Fibroblast of skin of abdomen (primary cell): ENCODE data around the gene TCOF1.

Source experiments
- DNase-seq: peaks from one replicate; pipeline ENCODE4 v3.0.0-alpha.2; 2013

TCOF1 gene

GRCh38 chr5:150434464-150434863, 77.0 kb downstream of the TCOF1 start:
- peak; percentile 88 for DNase-seq

- DNase-seq: peak; percentile 82
Observed at GRCh38 chr5:150436141-150436680, 78.7 kb downstream of the TCOF1 start.

- no peak for DNase-seq
Observed at GRCh38 chr5:150438873-150439546, 81.5 kb downstream of the TCOF1 start.

GRCh38 chr5:150440948-150441812, 83.7 kb downstream of the TCOF1 start:
- DNase-seq: no peak

- DNase-seq: no peak
Observed at GRCh38 chr5:150441813-150442698, 84.6 kb downstream of the TCOF1 start.

- no peak for DNase-seq
Observed at GRCh38 chr5:150442699-150443080, 85.2 kb downstream of the TCOF1 start.

- no peak for DNase-seq
Observed at GRCh38 chr5:150443242-150444075, 86.0 kb downstream of the TCOF1 start.

- DNase-seq: no peak
Observed at GRCh38 chr5:150444770-150445169, 87.3 kb downstream of the TCOF1 start.

GRCh38 chr5:150446088-150446487, 88.6 kb downstream of the TCOF1 start:
- no peak for DNase-seq

GRCh38 chr5:150446583-150446982, 89.1 kb downstream of the TCOF1 start:
- DNase-seq: no peak

- no peak for DNase-seq
Observed at GRCh38 chr5:150447188-150447587, 89.7 kb downstream of the TCOF1 start.

GRCh38 chr5:150448334-150448733, 90.8 kb downstream of the TCOF1 start:
- no peak for DNase-seq

GRCh38 chr5:150448952-150449516, 91.5 kb downstream of the TCOF1 start:
- no peak for DNase-seq
